HepG2 (cell line): Measurements from ENCODE around the gene PRM3. TPM values are rescaled to one million over a fixed set of nuclear protein-coding genes. Genes with fewer than 3 reads are reported as not detected.

Source experiments
- FOXK2 ChIP-seq: fragments of 450-650 bp; IDR thresholded peaks from 2 replicates; pipeline ENCODE4 v1.6.1; 2016
- HNF1B ChIP-seq: sonication (generic); formaldehyde crosslinking; IDR thresholded peaks from 2 replicates; pipeline ENCODE4 v1.5.1; 2020; ENCODE audit warnings: mild to moderate bottlenecking, moderate library complexity, missing genetic modification reagents
- KAT8 ChIP-seq: IDR thresholded peaks from 2 replicates; pipeline ENCODE4 v1.6.1; 2016; ENCODE audit warnings: missing genetic modification reagents, missing compliant biosample characterization
- MIER2 ChIP-seq: IDR thresholded peaks from 2 replicates; pipeline ENCODE4 v1.6.1; 2016; ENCODE audit warnings: missing biosample characterization, missing genetic modification reagents
- TCF12 ChIP-seq, 2 experiments: fragments of 450-650 bp in 1 of 2; sonication (generic) in 1 of 2; formaldehyde crosslinking in 1 of 2; IDR thresholded peaks; 2 replicates each; pipeline versions ENCODE4 v1.6.1 to v1.8.0; 2017 to 2022; ENCODE audit warnings: antibody characterized with exemption in 1 of 2, mild to moderate bottlenecking in 1 of 2, missing genetic modification reagents in 1 of 2, moderate library complexity in 1 of 2
- TFDP1 ChIP-seq: IDR thresholded peaks from 2 replicates; pipeline ENCODE4 v1.6.1; 2016; ENCODE audit warnings: missing compliant biosample characterization, missing genetic modification reagents, borderline replicate concordance
- TGIF2 ChIP-seq: IDR thresholded peaks from 2 replicates; pipeline ENCODE4 v1.6.1; 2016; ENCODE audit warnings: control low read depth, missing compliant biosample characterization
- THAP11 ChIP-seq: IDR thresholded peaks from 2 replicates; pipeline ENCODE4 v1.6.1; 2016; ENCODE audit warnings: missing biosample characterization, missing genetic modification reagents
- ZBTB3 ChIP-seq: sonication (generic); formaldehyde crosslinking; IDR thresholded peaks from 2 replicates; pipeline ENCODE4 v1.4.0; 2020; ENCODE audit warnings: low read depth, mild to moderate bottlenecking, moderate library complexity, missing genetic modification reagents, borderline replicate concordance
- ZBTB49 ChIP-seq: sonication (generic); formaldehyde crosslinking; IDR thresholded peaks from 2 replicates; pipeline ENCODE4 v1.4.0; 2020; ENCODE audit warnings: missing genetic modification reagents, borderline replicate concordance
- ZNF264 ChIP-seq: sonication (generic); formaldehyde crosslinking; IDR thresholded peaks from 2 replicates; pipeline ENCODE4 v1.4.0; 2020; ENCODE audit warnings: missing genetic modification reagents
- ZNF644 ChIP-seq: IDR thresholded peaks from 2 replicates; pipeline ENCODE4 v1.6.1; 2016; ENCODE audit warnings: low read depth
- ZNF660 ChIP-seq: sonication (generic); formaldehyde crosslinking; IDR thresholded peaks from 2 replicates; pipeline ENCODE4 v1.5.1; 2020; ENCODE audit warnings: mild to moderate bottlenecking, low read depth, missing genetic modification reagents, borderline replicate concordance
- ZNF678 ChIP-seq: sonication (generic); formaldehyde crosslinking; IDR thresholded peaks from 2 replicates; pipeline ENCODE4 v1.4.0; 2020; ENCODE audit warnings: mild to moderate bottlenecking, missing genetic modification reagents
- ZNF776 ChIP-seq: sonication (generic); formaldehyde crosslinking; IDR thresholded peaks from 2 replicates; pipeline ENCODE4 v1.4.0; 2020; ENCODE audit warnings: mild to moderate bottlenecking, missing genetic modification reagents
- ZNF816 ChIP-seq: sonication (generic); formaldehyde crosslinking; IDR thresholded peaks from 2 replicates; pipeline ENCODE4 v1.8.0; 2022; ENCODE audit warnings: missing genetic modification reagents, mild to moderate bottlenecking, borderline replicate concordance
- ZNF839 ChIP-seq: sonication (generic); formaldehyde crosslinking; IDR thresholded peaks from 2 replicates; pipeline ENCODE4 v1.4.0; 2020; ENCODE audit warnings: missing genetic modification reagents, mild to moderate bottlenecking, borderline replicate concordance
- ZNF879 ChIP-seq: sonication (generic); formaldehyde crosslinking; IDR thresholded peaks from 2 replicates; pipeline ENCODE4 v1.8.1; 2023; ENCODE audit warnings: missing genetic modification reagents
- ZSCAN25 ChIP-seq: sonication (generic); formaldehyde crosslinking; IDR thresholded peaks from 2 replicates; pipeline ENCODE4 v1.8.0; 2022; ENCODE audit warnings: mild to moderate bottlenecking, missing genetic modification reagents
- polyA plus RNA-seq, 8 experiments: library from polyadenylated mRNA; depleted of rRNA in 3 of 8; stranded (reverse) in 7 of 8; unstranded in 1 of 8; fragments of >200 nt; fragmentation: Illumina TruSeq in 4 of 8; extraction: Trizol in 4 of 8; gene quantifications; 2 replicates each; pipeline versions ENCODE4 v1.2.1 to v1.2.3, GENCODE V29; 2011 to 2016; ENCODE audit warnings: low read depth in 4 of 8, missing spikeins in 1 of 8, mixed read lengths in 1 of 8; ENCODE audit not compliant: insufficient read depth in 1 of 8
- total RNA-seq, 5 experiments: library from RNA; depleted of rRNA; stranded (reverse); fragments of >200 nt; fragmentation: Illumina TruSeq; extraction: Trizol; gene quantifications; 2 replicates each; pipeline ENCODE4 v1.2.3, GENCODE V29; 2016; ENCODE audit warnings: low read depth in 1 of 5
- TF ChIP-seq, protein P1 (sequence below): sonication (generic); formaldehyde crosslinking; IDR thresholded peaks from 2 replicates; pipeline ENCODE4 v1.4.0; 2020; ENCODE audit warnings: missing genetic modification reagents, mild to moderate bottlenecking, borderline replicate concordance

PRM3 gene
- total and polyA plus RNA-seq, 2 of the 13 experiments (the other 11 are each of a cell fraction or from before 2014, with no cell fraction given) = not detected

GRCh38 chr16:11278681-11279628 lies 5.5 kb upstream of the PRM3 start (continued):
- TF ChIP-seq, protein P1, sequence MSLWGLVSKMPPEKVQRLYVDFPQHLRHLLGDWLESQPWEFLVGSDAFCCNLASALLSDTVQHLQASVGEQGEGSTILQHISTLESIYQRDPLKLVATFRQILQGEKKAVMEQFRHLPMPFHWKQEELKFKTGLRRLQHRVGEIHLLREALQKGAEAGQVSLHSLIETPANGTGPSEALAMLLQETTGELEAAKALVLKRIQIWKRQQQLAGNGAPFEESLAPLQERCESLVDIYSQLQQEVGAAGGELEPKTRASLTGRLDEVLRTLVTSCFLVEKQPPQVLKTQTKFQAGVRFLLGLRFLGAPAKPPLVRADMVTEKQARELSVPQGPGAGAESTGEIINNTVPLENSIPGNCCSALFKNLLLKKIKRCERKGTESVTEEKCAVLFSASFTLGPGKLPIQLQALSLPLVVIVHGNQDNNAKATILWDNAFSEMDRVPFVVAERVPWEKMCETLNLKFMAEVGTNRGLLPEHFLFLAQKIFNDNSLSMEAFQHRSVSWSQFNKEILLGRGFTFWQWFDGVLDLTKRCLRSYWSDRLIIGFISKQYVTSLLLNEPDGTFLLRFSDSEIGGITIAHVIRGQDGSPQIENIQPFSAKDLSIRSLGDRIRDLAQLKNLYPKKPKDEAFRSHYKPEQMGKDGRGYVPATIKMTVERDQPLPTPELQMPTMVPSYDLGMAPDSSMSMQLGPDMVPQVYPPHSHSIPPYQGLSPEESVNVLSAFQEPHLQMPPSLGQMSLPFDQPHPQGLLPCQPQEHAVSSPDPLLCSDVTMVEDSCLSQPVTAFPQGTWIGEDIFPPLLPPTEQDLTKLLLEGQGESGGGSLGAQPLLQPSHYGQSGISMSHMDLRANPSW (CRISPR knock-in tag) = no peak; the same call in 1 of the 2 replicates
- TF ChIP-seq ZBTB49 (CRISPR knock-in tag) = no peak
- TF ChIP-seq ZNF264 (CRISPR knock-in tag) = no peak
- TF ChIP-seq ZNF816 (CRISPR knock-in tag) = no peak
- no peak for TF ChIP-seq KAT8 (CRISPR knock-in tag)
- no peak for TF ChIP-seq ZNF839 (CRISPR knock-in tag)
- TF ChIP-seq ZNF879 = no peak; the same call in 1 of the 2 replicates
- no peak for TF ChIP-seq HNF1B
- TF ChIP-seq TGIF2 (CRISPR knock-in tag) = 0 out of 2 replicates have a peak, but pooled peaks have one; percentile 9
- no peak for TF ChIP-seq FOXK2
- TF ChIP-seq ZNF776 (CRISPR knock-in tag) = no peak
- no peak for TF ChIP-seq TFDP1 (CRISPR knock-in tag)
- no peak for TF ChIP-seq ZNF678 (CRISPR knock-in tag)
- no peak for TF ChIP-seq TCF12 (IDR thresholded peaks at IDR 0.05)
- TF ChIP-seq TCF12 (CRISPR knock-in tag; IDR thresholded peaks at IDR 0.05) = no peak
- TF ChIP-seq ZBTB3 (CRISPR knock-in tag) = 0 out of 2 replicates have a peak, but pooled peaks have one; percentile 58
- no peak for TF ChIP-seq THAP11 (CRISPR knock-in tag)
- TF ChIP-seq MIER2 (CRISPR knock-in tag) = no peak
- 0 out of 2 replicates have a peak, but pooled peaks have one; percentile 33 for TF ChIP-seq ZSCAN25 (CRISPR knock-in tag)
- TF ChIP-seq ZNF644 (CRISPR knock-in tag) = no peak
- no peak for TF ChIP-seq ZNF660 (CRISPR knock-in tag)
